Mesenchymal stem cell (in vitro differentiated cells and primary cell): ENCODE measurements around the gene CHD9NB.

Experiments used
- DNase-seq: peaks from one replicate; pipeline ENCODE4 v3.0.0-alpha.2; 2013
- H2AFZ ChIP-seq: one replicate; pipeline ENCODE4 v1.6.1; 2013; ENCODE audit warnings: low read depth, mild to moderate bottlenecking, control low read depth, inconsistent platforms, low read length, moderate library complexity
- H2AK5ac ChIP-seq: 2 replicates; pipeline ENCODE4 v1.6.1; 2013; ENCODE audit warnings: low read length, moderate library complexity, mild to moderate bottlenecking, inconsistent platforms; ENCODE audit not compliant: severe bottlenecking
- H2BK120ac ChIP-seq: one replicate; pipeline ENCODE4 v1.6.1; 2013; ENCODE audit warnings: low read depth, mild to moderate bottlenecking, inconsistent platforms, low read length, moderate library complexity
- H2BK12ac ChIP-seq, 2 experiments: one replicate each; pipeline ENCODE4 v1.6.1; 2013; ENCODE audit warnings: inconsistent platforms in 2 of 2, low read length in 2 of 2, mild to moderate bottlenecking in 2 of 2, moderate library complexity in 2 of 2, control low read depth in 1 of 2
- H2BK15ac ChIP-seq: one replicate; pipeline ENCODE4 v1.6.1; 2013; ENCODE audit warnings: mild to moderate bottlenecking, low read depth, inconsistent platforms; ENCODE audit not compliant: poor library complexity, severe bottlenecking
- H2BK5ac ChIP-seq: 2 replicates; pipeline ENCODE4 v1.6.1; 2013; ENCODE audit warnings: low read depth, mild to moderate bottlenecking, low read length, control low read depth, inconsistent platforms; ENCODE audit not compliant: poor library complexity, severe bottlenecking
- H3K14ac ChIP-seq, 2 experiments: one replicate each; pipeline ENCODE4 v1.6.1; 2013; ENCODE audit warnings: inconsistent platforms in 2 of 2, low read length in 2 of 2, control low read depth in 1 of 2, mild to moderate bottlenecking in 1 of 2, moderate library complexity in 1 of 2
- H3K18ac ChIP-seq, 2 experiments: one replicate each; pipeline ENCODE4 v1.6.1; 2013; ENCODE audit warnings: inconsistent platforms in 2 of 2, low read length in 2 of 2, control low read depth in 1 of 2, low read depth in 1 of 2, mild to moderate bottlenecking in 1 of 2
- H3K23ac ChIP-seq, 2 experiments: one replicate each; pipeline ENCODE4 v1.6.1; 2013; ENCODE audit warnings: inconsistent platforms in 2 of 2, low read length in 2 of 2, mild to moderate bottlenecking in 2 of 2, moderate library complexity in 2 of 2, control low read depth in 1 of 2
- H3K27ac ChIP-seq: 2 replicates; pipeline ENCODE4 v1.5.1; 2013; ENCODE audit warnings: mild to moderate bottlenecking, moderate library complexity, low read length, control low read depth, inconsistent platforms; ENCODE audit not compliant: poor library complexity, severe bottlenecking
- H3K27me3 ChIP-seq, 2 experiments: 2 replicates each; pipeline versions ENCODE4 v1.6.1 to v1.7.0; 2013; ENCODE audit warnings: low read length in 2 of 2, mild to moderate bottlenecking in 2 of 2, moderate library complexity in 2 of 2, control low read depth in 1 of 2, inconsistent platforms in 1 of 2; ENCODE audit not compliant: control insufficient read depth in 1 of 2, insufficient read depth in 1 of 2
- H3K36me3 ChIP-seq, 2 experiments: 2 replicates each; pipeline versions ENCODE4 v1.6.1 to v1.7.0; 2013; ENCODE audit warnings: low read length in 2 of 2, control low read depth in 1 of 2, inconsistent platforms in 1 of 2, low read depth in 1 of 2, mild to moderate bottlenecking in 1 of 2; ENCODE audit not compliant: insufficient read depth in 2 of 2, control insufficient read depth in 1 of 2
- H3K4ac ChIP-seq, 2 experiments: one replicate each; pipeline ENCODE4 v1.6.1; 2013; ENCODE audit warnings: inconsistent platforms in 2 of 2, low read length in 2 of 2, mild to moderate bottlenecking in 2 of 2, moderate library complexity in 2 of 2, control low read depth in 1 of 2, low read depth in 1 of 2
- H3K4me1 ChIP-seq: 2 replicates; pipeline ENCODE4 v1.6.1; 2013; ENCODE audit warnings: low read depth, low read length, control low read depth; ENCODE audit not compliant: control insufficient read depth, insufficient read depth
- H3K4me2 ChIP-seq: 2 replicates; pipeline ENCODE4 v1.6.1; 2013; ENCODE audit warnings: low read length, mild to moderate bottlenecking, inconsistent platforms; ENCODE audit not compliant: poor library complexity, severe bottlenecking
- H3K4me3 ChIP-seq, 2 experiments: 2 replicates each; pipeline versions ENCODE4 v1.5.1 to v1.7.0; 2013; ENCODE audit warnings: low read length in 2 of 2, mild to moderate bottlenecking in 2 of 2, control low read depth in 1 of 2, low read depth in 1 of 2; ENCODE audit not compliant: insufficient read depth in 1 of 2
- H3K79me1 ChIP-seq: replicated peaks from 2 replicates; pipeline ENCODE4 v1.6.1; 2013; ENCODE audit warnings: mild to moderate bottlenecking, control low read depth, low read length, inconsistent platforms; ENCODE audit not compliant: poor library complexity, severe bottlenecking
- H3K9ac ChIP-seq: 2 replicates; pipeline ENCODE4 v1.7.0; 2013; ENCODE audit warnings: mild to moderate bottlenecking, low read length, moderate library complexity
- H3K9me3 ChIP-seq: 2 replicates; pipeline ENCODE4 v1.7.0; 2013; ENCODE audit warnings: mild to moderate bottlenecking, low read length; ENCODE audit not compliant: control insufficient read depth
- H4K8ac ChIP-seq: one replicate; pipeline ENCODE4 v1.6.1; 2013; ENCODE audit warnings: inconsistent platforms, mild to moderate bottlenecking, low read length, moderate library complexity
- H4K91ac ChIP-seq: one replicate; pipeline ENCODE4 v1.6.1; 2013; ENCODE audit warnings: mild to moderate bottlenecking, low read length, inconsistent platforms
- WGBS: methylation state at CpG from one replicate; pipeline ENCODE4 v1.1.7; 2013; ENCODE audit warnings: mixed read lengths; 5-methylcytosine and 5-hydroxymethylcytosine counted together

Gene CHD9NB

DNA sequence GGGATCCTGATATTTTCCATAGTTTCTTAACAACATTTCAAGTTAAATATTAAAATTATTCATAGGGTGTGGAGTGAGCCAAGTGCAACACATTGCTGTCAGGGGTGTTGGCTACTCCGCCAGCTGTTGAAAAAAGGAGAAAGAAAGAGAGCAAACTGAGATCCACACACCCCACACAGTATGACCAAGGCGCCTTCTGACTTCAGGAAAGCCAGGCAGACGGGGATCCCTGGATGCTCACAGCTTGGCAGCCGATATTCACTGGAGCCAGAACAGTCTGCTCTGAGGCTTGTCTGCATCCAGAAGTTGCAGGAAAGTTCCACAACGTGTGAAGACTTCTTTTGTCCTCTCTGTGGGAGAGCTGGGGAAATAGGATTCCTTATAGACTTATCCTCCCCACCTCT is 9.3 kb downstream of the CHD9NB start:
- H3K14ac ChIP-seq: no peak overlapping the region
- H3K9ac ChIP-seq: peak overlapping the region; percentile 90
- H4K8ac ChIP-seq: peak overlapping the region; percentile 4
- H3K4me2 ChIP-seq: peak overlapping the region; percentile 51
- H2BK15ac ChIP-seq: no peak overlapping the region
- no peaks in the 10 kb centered on the region for H3K27me3 ChIP-seq
- H2BK5ac ChIP-seq: peak overlapping the region; percentile 31
- no peak overlapping the region for H2BK120ac ChIP-seq
- peaks cover 0 to 20% of the 10 kb centered on the region in 2 experiments for H3K36me3 ChIP-seq
- no peak overlapping the region for H2BK12ac ChIP-seq
- H2AFZ ChIP-seq: no peak overlapping the region
- H3K4me3 ChIP-seq: peak overlapping the region; percentile 45 to 79
- H3K27ac ChIP-seq: peak overlapping the region; percentile 100
- DNase-seq: no peak
- H4K91ac ChIP-seq: no peak overlapping the region
- peaks cover 17% of the 10 kb centered on the region for H3K79me1 ChIP-seq
- WGBS: 34% methylated on average over 3 of the region's 5 CpGs
- H3K4ac ChIP-seq: no peak overlapping the region
- H3K18ac ChIP-seq: no peak overlapping the region
- no peaks in the 10 kb centered on the region for H3K9me3 ChIP-seq
- H3K4me1 ChIP-seq: peaks cover 15% of the 10 kb centered on the region
- H2AK5ac ChIP-seq: peak overlapping the region; percentile 28
- no peak overlapping the region for H3K23ac ChIP-seq

DNA sequence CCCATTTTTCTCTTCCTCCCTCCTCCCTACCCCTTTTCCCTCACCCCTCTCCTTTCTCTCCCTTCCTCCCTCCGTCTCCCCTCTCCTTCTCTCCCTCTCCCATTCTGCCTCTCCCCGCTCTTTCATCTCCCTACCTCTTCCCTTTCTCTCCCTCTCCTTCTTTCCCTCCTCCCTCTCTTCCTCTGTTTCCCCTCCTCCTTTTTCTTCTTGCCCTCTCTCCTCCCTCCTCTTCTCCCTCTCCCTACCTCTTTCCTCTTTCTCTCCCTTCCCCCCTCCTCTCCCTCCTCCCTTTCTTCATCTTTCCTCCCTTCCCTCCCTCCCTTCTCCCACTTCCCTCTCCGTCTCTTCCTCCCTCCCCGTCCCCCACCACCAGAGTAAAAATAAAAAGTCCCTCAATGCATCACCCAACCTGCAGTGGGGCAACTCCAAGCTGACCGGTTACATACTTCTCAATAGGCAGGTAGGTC is 10.4 kb downstream of the CHD9NB start:
- Histone ChIP-seq H2BK5ac (peak overlapping the region; percentile 95), H2BK12ac (peak overlapping the region; percentile 38 to 49), H3K18ac (peak overlapping the region in 1 of 2 experiments; percentile 59), H3K4ac (no peak overlapping the region), H4K91ac (no peak overlapping the region), H3K27me3 (no peaks in the 10 kb centered on the region), H2AK5ac (peak overlapping the region; percentile 87), H2BK120ac (no peak overlapping the region), H4K8ac (peak overlapping the region; percentile 60), H3K4me3 (peak overlapping the region in 1 of 2 experiments; percentile 79), H2BK15ac (no peak overlapping the region), H3K9ac (peak overlapping the region; percentile 90), H3K27ac (peak overlapping the region; percentile 100), H3K79me1 (peaks cover 14% of the 10 kb centered on the region), H3K36me3 (peaks cover 0 to 18% of the 10 kb centered on the region in 2 experiments), H2AFZ (no peak overlapping the region), H3K14ac (no peak overlapping the region), H3K9me3 (no peaks in the 10 kb centered on the region), H3K4me1 (peaks cover 15% of the 10 kb centered on the region), H3K23ac (no peak overlapping the region), H3K4me2 (peak overlapping the region; percentile 51)
- no peak for DNase-seq
- 46% methylated on average over 5 of the region's 5 CpGs for WGBS

DNA sequence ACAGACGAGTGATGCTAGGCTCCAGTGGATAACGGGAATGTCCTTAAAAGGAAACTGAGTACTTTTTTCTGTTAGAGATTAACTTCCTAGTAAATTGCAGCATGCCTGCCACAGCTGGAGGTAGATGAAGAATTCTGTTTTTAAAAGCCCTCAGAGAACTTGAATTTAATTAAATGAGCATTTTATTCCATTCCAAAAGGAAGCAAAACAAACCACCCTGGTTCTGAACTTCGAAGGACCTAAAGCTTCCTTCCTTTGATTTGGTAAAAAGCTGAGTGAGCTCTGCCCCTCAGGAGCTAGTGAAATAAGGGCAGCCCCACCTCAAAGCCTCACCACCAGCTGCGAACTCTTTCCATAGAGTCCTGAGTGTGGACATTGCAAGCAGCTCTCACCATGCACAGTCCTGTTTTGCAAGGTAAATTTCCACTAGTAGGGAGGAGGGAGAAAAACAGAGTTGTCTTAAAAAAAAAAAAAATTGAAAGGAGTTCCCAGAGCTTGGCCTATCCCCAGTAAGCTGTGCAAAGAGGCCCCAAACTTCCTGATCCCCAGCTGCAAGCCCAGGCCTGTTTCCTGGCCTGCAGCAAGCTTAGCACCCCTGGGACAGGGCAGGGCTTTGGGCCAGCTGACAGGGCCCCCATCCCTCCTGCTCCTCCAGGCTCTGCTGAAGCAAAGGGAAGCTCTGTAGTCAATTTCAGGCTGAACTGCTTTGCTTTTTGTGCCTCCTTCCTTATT is 11.2 kb downstream of the CHD9NB start:
- Histone ChIP-seq H3K14ac (peak overlapping the region in 1 of 2 experiments; percentile 44), H2AFZ (no peak overlapping the region)

DNA sequence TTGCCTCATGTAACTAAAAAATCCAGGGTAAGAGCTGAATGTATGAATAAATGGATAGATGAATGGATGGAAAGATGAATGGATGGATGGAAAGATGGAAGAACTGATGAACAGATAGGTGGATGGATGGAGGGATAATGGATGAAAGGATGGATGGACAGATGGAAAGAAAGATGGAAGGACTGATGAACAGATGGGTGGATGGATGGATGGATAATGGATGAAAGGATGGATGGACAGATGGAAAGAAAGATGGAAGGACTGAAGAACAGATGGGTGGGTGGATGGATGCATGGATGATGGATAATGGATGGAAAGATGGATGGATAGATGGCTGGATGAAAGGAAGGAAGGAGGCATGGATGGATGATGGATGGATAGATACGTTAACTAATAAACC is 11.9 kb downstream of the CHD9NB start:
- Histone ChIP-seq H3K4me3 (peak overlapping the region in 1 of 2 experiments; percentile 79), H3K14ac (no peak overlapping the region), H4K8ac (no peak overlapping the region), H3K23ac (no peak overlapping the region), H3K4ac (no peak overlapping the region), H2BK120ac (no peak overlapping the region), H2AFZ (no peak overlapping the region), H3K79me1 (peaks cover 7% of the 10 kb centered on the region), H3K27me3 (no peaks in the 10 kb centered on the region), H2AK5ac (peak overlapping the region; percentile 89), H3K18ac (no peak overlapping the region), H2BK15ac (no peak overlapping the region), H3K4me1 (peaks cover 17% of the 10 kb centered on the region), H3K9me3 (no peaks in the 10 kb centered on the region), H4K91ac (no peak overlapping the region), H2BK12ac (no peak overlapping the region), H3K27ac (peak overlapping the region; percentile 100), H3K9ac (peak overlapping the region; percentile 90), H3K4me2 (no peak overlapping the region), H3K36me3 (peaks cover 0 to 5% of the 10 kb centered on the region in 2 experiments), H2BK5ac (peak overlapping the region; percentile 75)
- no peak for DNase-seq
- no CpG with 5 or more reads among the region's 1 CpG for WGBS

More for the DNA sequence above, 11.2 kb downstream of the CHD9NB start:
- Histone ChIP-seq H2BK120ac (no peak overlapping the region), H3K27me3 (no peaks in the 10 kb centered on the region), H3K4ac (peak overlapping the region in 1 of 2 experiments; percentile 35), H3K9ac (peak overlapping the region; percentile 90), H3K18ac (peak overlapping the region; percentile 61 to 70), H3K4me3 (peak overlapping the region in 1 of 2 experiments; percentile 79), H4K91ac (no peak overlapping the region), H3K9me3 (no peaks in the 10 kb centered on the region), H3K4me2 (peak overlapping the region; percentile 2), H4K8ac (peak overlapping the region; percentile 23), H2BK15ac (no peak overlapping the region), H3K23ac (no peak overlapping the region), H3K4me1 (peaks cover 17% of the 10 kb centered on the region), H2BK12ac (no peak overlapping the region), H3K79me1 (peaks cover 10% of the 10 kb centered on the region), H2AK5ac (peak overlapping the region; percentile 87), H3K36me3 (peaks cover 0 to 11% of the 10 kb centered on the region in 2 experiments), H2BK5ac (peak overlapping the region; percentile 95), H3K27ac (peak overlapping the region; percentile 100)
- 35% methylated on average over 3 of the region's 4 CpGs for WGBS
- DNase-seq: peak; percentile 46
